Measurements from ENCODE around the gene HSF5.

DNA sequence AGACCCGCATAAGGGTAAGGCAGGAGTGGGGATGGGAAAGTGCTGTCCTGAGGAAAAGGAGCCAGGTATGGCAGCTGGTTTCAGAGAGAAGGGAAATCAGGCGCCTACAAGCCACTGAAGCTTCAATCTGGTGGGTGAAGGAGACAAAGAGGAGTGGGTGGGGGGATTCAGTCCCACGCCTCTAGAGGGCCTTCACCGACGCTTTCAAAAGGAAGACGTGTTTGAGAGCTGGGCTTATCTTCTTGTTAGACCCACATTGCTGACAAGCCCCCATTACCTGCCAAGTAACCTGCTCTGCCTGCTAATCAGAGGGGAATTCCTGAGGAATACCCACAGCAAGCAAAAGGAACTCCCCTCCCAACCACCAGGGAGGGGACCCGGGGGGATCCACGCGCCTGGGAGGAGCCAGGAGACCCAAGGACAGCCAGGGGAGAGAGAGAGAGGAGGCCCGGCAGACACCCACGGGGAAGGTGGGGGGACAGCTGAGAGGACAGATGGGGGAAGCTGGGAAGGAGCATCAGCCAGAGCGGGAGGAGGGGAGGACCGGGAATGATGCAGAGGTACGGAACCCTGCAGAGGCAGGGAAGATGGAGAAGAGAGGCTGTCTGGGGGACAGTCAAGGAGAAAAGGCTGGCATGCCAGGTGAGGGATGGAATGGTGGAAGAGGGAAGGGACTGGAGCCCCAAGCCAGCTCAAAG lies 25.2 kb upstream of the HSF5 start:
- no peak for TF ChIP-seq EZH2 (IDR thresholded peaks at IDR 0.05)
- TF ChIP-seq POLR2AphosphoS5 (IDR thresholded peaks at IDR 0.05; ENCODE audit: borderline replicate concordance, low read depth, low read length) = no peak

Measured in SK-N-MC (cell line).